Peyer's patch (tissue), 4 donors: ENCODE results near the gene LMNB1. TPM values are rescaled to one million over a fixed set of nuclear protein-coding genes. Genes with fewer than 3 reads are reported as not detected.

Experiments used
- DNase-seq, 3 donors: peaks; one replicate each; pipeline ENCODE4 v3.0.0-alpha.2; 2017 to 2019
- H3K27ac ChIP-seq, 4 donors: fragments of 200-600 bp; sonication (generic); one replicate each; pipeline ENCODE4 v1.5.1; 2016 to 2019
- H3K27me3 ChIP-seq, 2 donors: fragments of 200-600 bp; sonication (generic); one replicate each; pipeline ENCODE4 v1.5.1; 2019
- H3K36me3 ChIP-seq, 3 donors: fragments of 200-600 bp; sonication (generic); one replicate each; pipeline ENCODE4 v1.5.1; 2016 to 2019
- H3K4me1 ChIP-seq, 4 donors: fragments of 200-600 bp; sonication (generic); one replicate each; pipeline ENCODE4 v1.5.1; 2016 to 2019
- H3K4me3 ChIP-seq, 4 donors: fragments of 200-600 bp; sonication (generic); 1 replicate in 3 of 4; 2 replicates in 1 of 4; pipeline ENCODE4 v1.5.1; 2016 to 2019; ENCODE audit warnings: mild to moderate bottlenecking in 1 of 4
- H3K9me3 ChIP-seq, 4 donors: fragments of 200-600 bp; sonication (generic); one replicate each; pipeline ENCODE4 v1.5.1; 2016 to 2019; ENCODE audit warnings: mild to moderate bottlenecking in 1 of 4
- CTCF ChIP-seq, 6 experiments: fragments of 450-650 bp in 4 of 6; fragments of 200-600 bp in 2 of 6; sonication (generic) in 1 of 6; IDR thresholded peaks; one replicate each; pipeline ENCODE4 v1.5.1; 2017 to 2019; ENCODE audit warnings: antibody characterized with exemption in 6 of 6, mild to moderate bottlenecking in 3 of 6, moderate library complexity in 1 of 6
- POLR2A ChIP-seq, 2 donors: fragments of 450-650 bp; IDR thresholded peaks; one replicate each; pipeline ENCODE4 v1.5.1; 2017; ENCODE audit warnings: antibody characterized with exemption in 2 of 2, mild to moderate bottlenecking in 2 of 2, moderate library complexity in 2 of 2
- total RNA-seq, 4 donors: library from RNA; depleted of rRNA; stranded (reverse); fragments of >200 nt; gene quantifications; one replicate each; pipeline ENCODE4 v1.1.0, GENCODE V29; 2016

LMNB1 gene
- total RNA-seq, 4 donors from 2014 or later: 18.6 to 83.3 (median 23.1) TPM

- DNase-seq: no peak
- H3K36me3 ChIP-seq: peaks cover 0 to 3% (median 0%) of the 10 kb centered on the region in 3 donors
- no peaks in the 10 kb centered on the region for H3K9me3 ChIP-seq
- TF ChIP-seq POLR2A (IDR thresholded peaks at IDR 0.05) (no peak), CTCF (IDR thresholded peaks at IDR 0.05) (no peak)
- H3K27ac ChIP-seq: no peak overlapping the region
- no peak overlapping the region for H3K4me3 ChIP-seq
- H3K27me3 ChIP-seq: no peaks in the 10 kb centered on the region
- no peaks in the 10 kb centered on the region for H3K4me1 ChIP-seq
These were observed 90.1 kb downstream of the LMNB1 start for GRCh38 chr5:126866851-126867636.

- Histone ChIP-seq H3K36me3 (peaks cover 0 to 3% (median 0%) of the 10 kb centered on the region in 3 donors), H3K27ac (no peak overlapping the region), H3K9me3 (no peaks in the 10 kb centered on the region), H3K4me3 (no peak overlapping the region), H3K4me1 (no peaks in the 10 kb centered on the region), H3K27me3 (no peaks in the 10 kb centered on the region)
- DNase-seq: no peak
- no peak for TF ChIP-seq POLR2A (IDR thresholded peaks at IDR 0.05)
These were observed 91.5 kb downstream of the LMNB1 start for GRCh38 chr5:126868338-126869004.

- Histone ChIP-seq H3K4me1 (no peaks in the 10 kb centered on the region), H3K36me3 (peaks cover 0 to 3% (median 0%) of the 10 kb centered on the region in 3 donors), H3K27me3 (no peaks in the 10 kb centered on the region), H3K9me3 (no peaks in the 10 kb centered on the region), H3K4me3 (peak overlapping the region in 2 of 4 donors; percentile 2 to 24), H3K27ac (no peak overlapping the region)
- TF ChIP-seq CTCF (IDR thresholded peaks at IDR 0.05) (no peak), POLR2A (IDR thresholded peaks at IDR 0.05) (no peak)
- DNase-seq: peak in 1 of 3 donors; percentile 42
These were observed 92.1 kb downstream of the LMNB1 start for GRCh38 chr5:126869005-126869451.

- Histone ChIP-seq H3K4me1 (no peaks in the 10 kb centered on the region), H3K36me3 (peaks cover 0 to 3% (median 0%) of the 10 kb centered on the region in 3 donors), H3K27ac (no peak overlapping the region), H3K9me3 (no peaks in the 10 kb centered on the region), H3K27me3 (no peaks in the 10 kb centered on the region), H3K4me3 (no peak overlapping the region)
- DNase-seq: no peak
- TF ChIP-seq CTCF (IDR thresholded peaks at IDR 0.05) (no peak), POLR2A (IDR thresholded peaks at IDR 0.05) (no peak)
These were observed 94.5 kb downstream of the LMNB1 start for GRCh38 chr5:126871441-126871840.

- no peak for TF ChIP-seq CTCF (IDR thresholded peaks at IDR 0.05)
- no peak for TF ChIP-seq POLR2A (IDR thresholded peaks at IDR 0.05)
- no peak overlapping the region for H3K4me3 ChIP-seq
- DNase-seq: no peak
- no peaks in the 10 kb centered on the region for H3K4me1 ChIP-seq
- H3K36me3 ChIP-seq: peaks cover 0 to 3% (median 0%) of the 10 kb centered on the region in 3 donors
- H3K9me3 ChIP-seq: no peaks in the 10 kb centered on the region
- no peak overlapping the region for H3K27ac ChIP-seq
- no peaks in the 10 kb centered on the region for H3K27me3 ChIP-seq
These were observed 95.8 kb downstream of the LMNB1 start for GRCh38 chr5:126872561-126873354.
